HL-60/S4 (cell line): ENCODE results near the gene HOXB6.

Experiments
- in situ Hi-C: fragments of 300-500 bp; cut with MboI; formaldehyde crosslinking; loops from 2 replicates; pipeline ENCODE4 v1.14.3; 2022; ENCODE audit warnings: low sequenced_read_pairs

The HOXB6 gene

GRCh38 chr17:48611213-48611612, 6.4 kb upstream of the HOXB6 start:
- in situ Hi-C loops = no loop called here

GRCh38 chr17:48610282-48611211, 5.8 kb upstream of the HOXB6 start, which contains the start of gene HOXB7:
HOXB7 (minus strand) TSS chr17:48611017; CDS start chr17:48610918, 99 bp downstream.
- in situ Hi-C loops = no loop called here

DNA sequence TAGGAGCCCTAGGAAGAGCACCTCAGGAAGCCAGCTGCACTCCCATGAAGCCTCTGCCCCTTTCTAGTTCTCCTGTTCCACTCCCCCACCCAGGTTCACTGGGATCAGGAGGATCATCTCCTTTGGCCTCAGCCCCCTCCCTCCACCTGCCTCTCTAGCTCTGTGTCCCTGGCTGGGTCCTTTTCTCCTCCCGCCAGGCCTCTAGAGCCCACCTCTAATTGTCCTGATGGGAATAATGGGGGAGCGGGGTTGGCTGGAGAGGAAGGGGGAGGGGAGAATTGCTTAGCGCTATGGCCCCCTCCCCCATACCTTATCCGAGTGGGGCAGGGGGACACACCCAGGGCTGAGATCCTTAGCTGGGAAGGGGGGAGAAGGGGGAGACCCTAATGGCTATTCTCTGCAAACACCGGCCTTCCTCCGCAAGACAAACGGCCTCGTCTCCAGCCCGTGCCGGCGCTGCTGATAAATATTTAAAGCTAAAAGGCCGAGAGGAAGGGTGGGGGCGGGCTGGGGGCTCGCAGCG, 5.0 kb upstream of the HOXB6 start:
- in situ Hi-C loops = no loop called here

GRCh38 chr17:48609033-48609432, 4.2 kb upstream of the HOXB6 start:
- in situ Hi-C loops = no loop called here

DNA sequence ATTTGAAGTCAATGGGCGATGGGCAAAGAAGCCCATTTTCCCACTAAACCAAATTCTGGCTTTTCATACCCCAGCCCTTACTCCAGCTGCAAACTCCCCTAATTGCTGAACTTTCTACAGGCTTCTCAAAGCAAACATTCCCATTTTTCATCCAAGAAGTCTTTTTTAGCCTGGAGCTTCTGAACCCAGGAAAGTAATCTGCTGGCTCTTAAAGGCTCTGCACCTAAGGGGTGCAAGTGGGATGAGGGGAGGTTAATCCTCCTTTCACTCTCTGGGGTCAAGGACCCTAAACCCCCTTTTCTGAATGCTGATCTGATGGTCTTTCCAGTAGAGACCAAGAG, 3.7 kb upstream of the HOXB6 start:
- in situ Hi-C loops = no loop called here

DNA sequence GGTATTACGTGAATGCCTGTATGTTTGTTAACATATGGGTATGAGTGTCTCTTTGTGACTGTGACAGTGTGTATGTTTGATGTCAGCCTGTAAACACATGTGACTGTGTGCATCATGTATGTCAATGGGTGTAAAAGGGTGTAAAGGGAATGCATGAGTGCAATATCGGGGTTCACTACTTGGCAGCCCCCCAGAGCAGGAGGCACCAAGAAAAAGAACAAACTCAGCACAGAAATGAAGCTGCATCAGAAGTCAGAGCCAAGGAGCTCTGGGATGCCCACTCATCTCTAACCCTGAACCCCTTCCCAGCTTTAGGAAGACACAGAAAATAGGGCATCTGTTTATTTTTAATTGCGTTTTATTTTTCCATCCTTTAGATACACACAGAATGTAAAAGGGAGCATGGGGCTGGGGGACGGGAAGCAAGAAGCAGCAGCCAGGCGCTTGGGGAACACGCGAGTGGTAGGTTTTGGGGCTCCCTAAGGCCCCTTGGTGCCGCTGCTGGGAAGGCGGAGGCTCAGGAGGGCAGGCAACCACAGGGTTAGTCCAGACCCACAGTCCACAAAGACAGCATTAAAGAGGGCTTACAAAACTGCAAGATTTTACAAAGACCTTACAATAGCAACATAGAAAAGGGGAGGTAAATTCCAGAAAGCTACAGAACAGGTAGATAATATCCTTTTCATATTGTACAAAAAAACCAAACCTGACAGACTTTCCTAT, 2.3 kb upstream of the HOXB6 start:
- in situ Hi-C loops = no loop called here

- in situ Hi-C loops = no loop called here
Observed at GRCh38 chr17:48605991-48606891, 1.5 kb upstream of the HOXB6 start.

DNA sequence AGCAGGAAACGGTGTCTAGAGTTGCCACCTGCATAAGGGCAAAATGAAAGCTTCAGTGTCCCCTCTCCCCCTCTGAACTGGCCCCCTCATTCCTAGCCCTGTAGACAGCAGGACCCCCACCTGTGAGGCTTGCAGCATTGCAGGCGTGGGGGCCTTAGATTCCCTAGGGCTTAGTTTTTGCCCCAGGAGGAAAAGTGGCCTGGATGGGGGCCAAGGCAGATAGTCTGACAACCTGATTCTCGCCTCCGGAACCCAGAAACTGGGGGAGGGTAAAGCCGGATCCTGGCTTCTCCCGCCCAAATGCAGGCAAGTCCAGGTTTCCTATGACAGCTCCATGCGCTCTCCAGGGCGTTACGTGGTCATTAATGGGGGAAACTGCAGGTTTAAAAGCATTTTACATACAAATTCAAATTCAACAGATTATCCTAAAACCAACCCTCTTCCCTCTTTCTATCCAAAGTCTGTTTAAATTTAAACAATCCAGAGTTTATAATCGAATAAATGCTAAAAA, 678 bp upstream of the HOXB6 start:
- in situ Hi-C loops = no loop called here

GRCh38 chr17:48603959-48604769, 622 bp downstream of the HOXB6 start:
- in situ Hi-C loops = no loop called here

- in situ Hi-C loops = no loop called here
Observed at GRCh38 chr17:48601539-48602425, 3.0 kb downstream of the HOXB6 start.

GRCh38 chr17:48601207-48601538, 3.6 kb downstream of the HOXB6 start:
- in situ Hi-C loops = no loop called here

DNA sequence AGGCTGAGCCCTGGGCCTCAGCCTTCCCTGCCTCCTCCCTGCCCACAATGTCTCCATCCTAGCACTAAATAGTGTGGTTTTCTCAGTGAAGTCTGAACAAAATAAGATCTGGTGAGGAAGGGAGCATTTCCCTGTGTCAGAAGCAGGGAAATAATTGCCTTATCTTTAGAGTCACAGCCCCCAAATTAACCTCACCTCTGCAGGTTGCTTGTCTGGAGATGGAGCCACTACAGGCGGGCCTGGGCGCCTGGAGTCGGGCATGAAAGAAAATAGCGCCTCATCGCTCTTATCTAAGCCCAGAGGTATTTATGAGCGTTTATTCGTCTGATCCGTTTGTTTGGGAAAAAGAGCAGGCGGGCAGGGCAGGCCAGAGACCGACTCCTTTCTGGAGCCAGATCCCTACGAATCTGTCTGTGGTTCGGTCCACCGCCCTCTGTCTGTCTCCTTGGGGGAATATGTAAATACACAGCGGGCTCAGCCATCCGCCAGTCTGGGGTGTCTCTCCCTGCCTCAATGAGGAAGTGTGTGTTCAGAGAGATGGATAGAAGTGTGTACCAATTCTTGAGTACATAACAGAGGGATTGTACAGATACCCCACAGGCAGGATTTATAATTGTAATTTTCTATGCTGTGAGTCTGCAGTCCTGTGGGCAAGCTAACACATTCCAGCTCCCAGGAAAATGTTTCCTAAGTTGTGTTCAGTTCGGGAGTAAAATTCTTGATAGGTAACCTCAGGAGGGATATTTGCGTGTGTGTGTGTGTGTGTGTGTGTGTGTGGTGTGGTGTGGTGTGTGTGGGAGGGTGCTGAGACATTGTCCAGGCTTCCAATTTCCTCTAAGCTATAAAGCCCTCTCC, 4.3 kb downstream of the HOXB6 start:
- in situ Hi-C loops = no loop called here

DNA sequence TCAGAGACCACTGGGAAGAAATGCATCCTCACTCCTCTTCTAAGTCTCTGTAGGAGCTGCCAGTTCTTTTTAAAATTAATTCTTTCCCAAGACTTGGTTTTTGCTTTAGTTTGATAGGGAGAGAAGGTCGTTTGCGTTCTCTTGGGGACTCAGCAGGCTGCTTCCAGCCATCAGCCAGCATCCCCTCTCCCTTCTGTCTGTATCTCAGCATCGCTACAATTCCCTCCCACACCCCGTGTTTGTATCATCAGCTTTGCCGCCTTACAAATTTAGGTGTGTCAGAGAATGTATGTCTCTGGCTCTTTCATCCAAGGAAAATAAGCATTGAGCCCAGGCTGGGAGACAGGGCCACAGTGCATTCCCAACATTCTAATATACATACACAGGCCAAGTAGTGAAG, 5.4 kb downstream of the HOXB6 start:
- in situ Hi-C loops = no loop called here

DNA sequence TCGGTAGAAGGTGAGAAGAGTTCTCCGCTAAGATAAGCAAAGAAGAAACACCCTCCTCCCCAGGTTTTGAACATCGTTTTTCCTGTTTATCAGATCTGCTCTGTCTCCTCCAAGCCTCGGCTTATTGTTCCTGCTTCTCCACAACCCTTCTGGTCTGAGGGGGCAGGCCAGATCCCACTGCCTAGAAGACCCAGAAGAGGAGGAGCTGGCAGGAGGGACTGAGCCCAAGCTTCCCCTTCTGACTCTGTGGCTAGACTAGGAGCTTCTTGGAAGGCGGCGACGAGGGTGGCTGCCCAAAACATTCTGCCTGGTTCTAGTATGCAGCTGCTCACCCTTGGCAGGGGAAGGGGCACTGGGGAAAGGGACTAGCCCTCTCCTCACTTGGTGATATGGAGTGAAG, 6.0 kb downstream of the HOXB6 start:
- in situ Hi-C loops = no loop called here

DNA sequence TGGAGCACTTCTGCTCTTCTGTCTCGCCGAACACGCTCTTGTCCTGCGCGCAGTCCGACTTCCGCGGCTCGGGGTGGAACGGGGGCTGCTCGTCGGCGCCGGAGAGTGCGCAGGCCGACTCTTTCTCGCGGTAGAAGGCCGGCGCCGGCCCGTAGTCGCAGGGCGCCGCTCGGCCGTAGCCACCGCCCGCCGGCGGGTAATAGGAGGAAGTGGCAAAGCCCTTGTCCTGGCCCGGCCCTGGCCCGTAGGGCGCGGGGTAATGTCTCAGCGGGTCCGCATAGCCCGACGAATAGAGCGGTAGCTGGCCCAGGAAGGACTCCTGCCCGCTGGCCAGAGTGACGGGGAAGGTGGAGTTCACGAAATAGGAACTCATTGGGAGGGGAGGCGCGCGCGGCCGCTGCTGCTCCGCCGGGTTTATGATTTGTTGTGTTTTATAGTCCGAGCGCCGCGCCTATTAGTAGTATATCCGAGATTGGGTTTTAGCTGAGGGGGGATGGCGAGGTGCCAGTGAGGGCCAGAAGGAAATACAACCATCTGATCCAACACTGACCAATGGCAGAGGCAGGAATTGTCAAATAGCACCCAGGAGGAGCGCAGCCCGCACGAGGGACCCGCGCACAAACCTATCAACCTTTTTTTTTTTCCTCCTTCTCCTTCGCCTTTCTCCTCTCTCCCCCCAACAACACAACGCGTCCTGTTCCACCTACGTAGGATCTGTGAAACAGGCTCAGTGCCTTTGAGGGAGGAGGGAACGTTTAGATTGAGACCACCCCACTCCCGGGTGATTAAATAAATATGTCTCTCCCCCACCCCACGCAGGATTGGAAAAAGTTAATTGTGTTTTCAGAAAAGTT, 6.8 kb downstream of the HOXB6 start:
- in situ Hi-C loops = no loop called here

- in situ Hi-C loops = no loop called here
Observed at GRCh38 chr17:48597528-48597777, 7.3 kb downstream of the HOXB6 start.

DNA sequence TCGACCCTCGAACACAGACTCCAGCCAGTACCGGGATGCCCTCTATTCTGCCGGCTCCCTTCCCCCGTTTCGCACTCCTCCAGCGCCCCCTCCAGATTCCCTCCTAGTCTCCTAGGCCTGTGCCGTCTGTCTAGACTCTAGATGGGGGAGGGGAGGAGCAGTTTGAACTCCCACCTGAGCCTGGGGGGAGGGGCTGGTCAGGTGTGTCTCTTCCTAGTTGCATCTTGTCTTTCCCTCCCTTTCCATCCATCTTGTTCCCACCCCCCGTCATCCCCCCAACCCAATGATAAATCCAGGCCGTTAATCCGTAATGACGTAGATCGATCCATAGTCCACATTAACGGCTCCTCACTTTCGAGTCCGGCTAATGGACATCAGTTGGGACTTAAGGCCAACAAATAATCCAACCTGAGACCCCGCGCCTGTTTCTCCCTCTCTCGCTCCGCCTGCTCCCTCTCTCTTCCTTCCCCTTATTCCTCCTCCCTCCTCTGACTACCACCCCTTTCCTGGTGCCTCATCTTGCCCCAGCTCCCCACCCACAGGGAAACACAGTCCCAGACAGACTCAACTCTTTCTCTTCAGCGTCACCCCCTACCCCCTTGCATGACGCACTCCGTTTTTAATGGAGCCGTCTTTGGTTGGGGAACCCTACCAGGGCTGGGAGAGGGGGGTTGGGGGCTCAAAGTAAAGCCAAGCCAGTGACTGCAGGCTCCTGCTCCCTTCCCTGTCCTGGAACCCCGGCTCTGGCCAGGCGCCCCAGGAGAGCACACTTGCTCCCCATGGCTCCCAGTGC, 7.9 kb downstream of the HOXB6 start:
- in situ Hi-C loops = no loop called here
